Measurements from ENCODE around the gene COMMD3.
A peak's percentile ranks its signal among the peaks of the same experiment; 100 is the strongest.

Gene COMMD3

DNA sequence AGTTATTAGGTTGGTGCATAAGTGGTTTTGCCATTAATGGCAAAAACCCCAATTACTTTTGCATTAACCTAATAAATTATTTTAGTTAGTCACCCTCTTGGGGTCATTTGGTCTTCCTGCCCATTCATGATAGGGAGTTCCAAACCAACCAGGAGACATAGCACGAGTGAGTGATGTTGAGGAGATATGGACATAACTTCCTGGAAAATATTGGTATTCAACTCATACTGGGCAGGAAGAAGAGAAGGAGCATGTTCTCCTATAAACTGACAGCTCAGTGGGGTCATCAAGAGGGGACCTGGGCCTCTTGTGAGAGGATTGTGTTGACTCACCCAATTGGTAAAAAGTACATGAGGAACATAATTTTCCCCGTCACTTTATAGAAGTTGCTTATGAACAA, 52.8 kb downstream of the COMMD3 start:
- DNase-seq: no peak

DNA sequence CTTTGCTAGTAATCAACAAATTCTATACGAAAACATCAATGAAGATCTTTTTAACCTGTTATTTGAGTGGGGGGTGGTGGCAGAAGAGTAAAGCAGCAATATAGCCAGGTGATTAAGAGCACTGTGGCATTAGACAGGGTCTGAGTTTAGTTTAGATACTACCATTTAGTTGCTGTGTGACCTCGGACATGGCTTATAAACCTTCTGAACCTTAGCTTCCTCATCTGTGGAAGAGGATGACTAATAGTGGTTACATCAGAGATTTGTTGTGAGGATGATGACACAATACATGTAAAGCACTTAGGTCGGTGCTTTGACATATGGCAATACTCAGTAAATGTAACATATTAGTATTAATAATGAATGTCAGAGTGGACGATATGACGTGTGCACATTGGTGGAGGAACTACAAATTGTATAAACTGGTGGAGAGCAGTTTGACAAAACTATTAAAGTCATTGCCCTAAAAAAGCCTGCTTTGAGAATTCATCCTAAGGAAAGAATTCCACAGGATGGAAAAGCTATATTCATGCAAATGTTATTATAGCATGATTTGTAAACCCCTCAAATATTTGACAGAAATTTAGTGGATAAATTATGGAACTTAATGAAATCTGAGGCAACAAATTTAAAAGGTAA, 53.4 kb downstream of the COMMD3 start:
- DNase-seq: peak; percentile 14
